Neutrophil (primary cell): ENCODE measurements around the gene CFAP157.

Experiments used
- H3K27ac ChIP-seq: fragments of 200-600 bp; sonication (generic); 2 replicates; pipeline ENCODE4 v1.5.1; 2016; ENCODE audit warnings: mild to moderate bottlenecking, moderate library complexity
- H3K27me3 ChIP-seq: fragments of 200-600 bp; sonication (generic); 2 replicates; pipeline ENCODE4 v1.6.0; 2016; ENCODE audit warnings: mild to moderate bottlenecking
- H3K36me3 ChIP-seq: fragments of 200-600 bp; sonication (generic); 2 replicates; pipeline ENCODE4 v1.5.1; 2017
- H3K4me1 ChIP-seq, 2 experiments: fragments of 200-600 bp in 1 of 2; sonication (generic) in 1 of 2; 1 replicate in 1 of 2; 2 replicates in 1 of 2; pipeline versions ENCODE4 v1.5.1 to v1.6.1; 2013 to 2016; ENCODE audit warnings: low read depth in 1 of 2, low read length in 1 of 2, mild to moderate bottlenecking in 1 of 2, moderate library complexity in 1 of 2; ENCODE audit not compliant: control insufficient read depth in 1 of 2, insufficient read depth in 1 of 2
- H3K4me3 ChIP-seq, 2 experiments: fragments of 200-600 bp in 1 of 2; sonication (generic) in 1 of 2; 1 replicate in 1 of 2; 2 replicates in 1 of 2; pipeline ENCODE4 v1.5.1; 2013 to 2016; ENCODE audit warnings: low read depth in 1 of 2, low read length in 1 of 2, mild to moderate bottlenecking in 1 of 2, moderate library complexity in 1 of 2
- H3K9me3 ChIP-seq: fragments of 200-600 bp; sonication (generic); 2 replicates; pipeline ENCODE4 v1.5.1; 2016
- TF ChIP-seq, protein P1 (sequence below): fragments of 200-600 bp; sonication (generic); IDR thresholded peaks from 2 replicates; pipeline ENCODE4 v1.5.1; 2016; ENCODE audit warnings: antibody characterized with exemption

Gene CFAP157

DNA sequence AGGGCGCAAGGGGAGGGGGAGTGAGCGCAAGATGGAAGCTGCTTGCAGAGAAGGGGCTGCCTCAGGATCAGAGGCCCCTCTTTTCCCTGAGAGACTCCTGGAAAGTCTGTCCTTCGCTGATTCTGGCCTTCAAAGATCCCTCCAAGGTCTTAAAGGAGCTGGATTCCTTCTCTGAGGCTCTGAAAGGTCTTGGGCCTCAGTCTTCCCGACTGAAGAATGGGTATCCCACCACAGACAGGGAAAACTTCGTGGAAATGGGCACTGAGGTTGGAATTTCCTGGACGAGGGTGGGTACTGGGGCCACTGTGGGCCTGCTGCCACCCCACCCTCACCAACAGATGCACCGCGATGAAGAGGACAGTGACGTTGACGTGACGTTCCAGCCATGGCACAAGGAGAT lies 5.6 kb downstream of the CFAP157 start:
- peaks cover 11 to 17% of the 10 kb centered on the region in 2 experiments for H3K4me1 ChIP-seq
- no peaks in the 10 kb centered on the region for H3K36me3 ChIP-seq
- H3K4me3 ChIP-seq = no peak overlapping the region
- TF ChIP-seq, protein P1, sequence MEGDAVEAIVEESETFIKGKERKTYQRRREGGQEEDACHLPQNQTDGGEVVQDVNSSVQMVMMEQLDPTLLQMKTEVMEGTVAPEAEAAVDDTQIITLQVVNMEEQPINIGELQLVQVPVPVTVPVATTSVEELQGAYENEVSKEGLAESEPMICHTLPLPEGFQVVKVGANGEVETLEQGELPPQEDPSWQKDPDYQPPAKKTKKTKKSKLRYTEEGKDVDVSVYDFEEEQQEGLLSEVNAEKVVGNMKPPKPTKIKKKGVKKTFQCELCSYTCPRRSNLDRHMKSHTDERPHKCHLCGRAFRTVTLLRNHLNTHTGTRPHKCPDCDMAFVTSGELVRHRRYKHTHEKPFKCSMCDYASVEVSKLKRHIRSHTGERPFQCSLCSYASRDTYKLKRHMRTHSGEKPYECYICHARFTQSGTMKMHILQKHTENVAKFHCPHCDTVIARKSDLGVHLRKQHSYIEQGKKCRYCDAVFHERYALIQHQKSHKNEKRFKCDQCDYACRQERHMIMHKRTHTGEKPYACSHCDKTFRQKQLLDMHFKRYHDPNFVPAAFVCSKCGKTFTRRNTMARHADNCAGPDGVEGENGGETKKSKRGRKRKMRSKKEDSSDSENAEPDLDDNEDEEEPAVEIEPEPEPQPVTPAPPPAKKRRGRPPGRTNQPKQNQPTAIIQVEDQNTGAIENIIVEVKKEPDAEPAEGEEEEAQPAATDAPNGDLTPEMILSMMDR = no peak
- peaks cover 22% of the 10 kb centered on the region for H3K27me3 ChIP-seq
- H3K9me3 ChIP-seq = no peaks in the 10 kb centered on the region
- no peak overlapping the region for H3K27ac ChIP-seq

DNA sequence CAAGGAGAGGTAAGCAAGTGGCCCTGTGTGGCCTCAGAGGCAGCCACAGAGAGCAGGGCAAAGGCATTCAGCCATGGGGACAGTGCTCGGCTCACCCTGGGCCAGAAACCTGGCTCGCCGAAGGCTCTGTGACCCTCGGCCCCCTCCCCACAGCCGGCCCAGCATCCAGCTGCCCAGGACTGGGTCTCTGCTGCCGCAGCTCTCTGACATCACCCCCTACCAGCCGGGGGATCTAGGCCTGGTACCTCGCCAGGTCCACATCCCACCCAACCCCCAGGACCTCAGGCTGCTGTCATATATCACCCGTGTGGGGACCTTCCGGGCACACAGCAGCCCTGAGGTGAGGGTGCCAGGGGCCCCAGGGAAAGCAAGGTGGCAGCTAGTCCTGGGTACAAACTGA lies 6.1 kb downstream of the CFAP157 start:
- no peaks in the 10 kb centered on the region for H3K9me3 ChIP-seq
- TF ChIP-seq, protein P1 = no peak
- no peak overlapping the region for H3K27ac ChIP-seq
- H3K4me3 ChIP-seq = no peak overlapping the region
- H3K4me1 ChIP-seq = peaks cover 11 to 17% of the 10 kb centered on the region in 2 experiments
- H3K27me3 ChIP-seq = peaks cover 22% of the 10 kb centered on the region
- H3K36me3 ChIP-seq = no peaks in the 10 kb centered on the region

DNA sequence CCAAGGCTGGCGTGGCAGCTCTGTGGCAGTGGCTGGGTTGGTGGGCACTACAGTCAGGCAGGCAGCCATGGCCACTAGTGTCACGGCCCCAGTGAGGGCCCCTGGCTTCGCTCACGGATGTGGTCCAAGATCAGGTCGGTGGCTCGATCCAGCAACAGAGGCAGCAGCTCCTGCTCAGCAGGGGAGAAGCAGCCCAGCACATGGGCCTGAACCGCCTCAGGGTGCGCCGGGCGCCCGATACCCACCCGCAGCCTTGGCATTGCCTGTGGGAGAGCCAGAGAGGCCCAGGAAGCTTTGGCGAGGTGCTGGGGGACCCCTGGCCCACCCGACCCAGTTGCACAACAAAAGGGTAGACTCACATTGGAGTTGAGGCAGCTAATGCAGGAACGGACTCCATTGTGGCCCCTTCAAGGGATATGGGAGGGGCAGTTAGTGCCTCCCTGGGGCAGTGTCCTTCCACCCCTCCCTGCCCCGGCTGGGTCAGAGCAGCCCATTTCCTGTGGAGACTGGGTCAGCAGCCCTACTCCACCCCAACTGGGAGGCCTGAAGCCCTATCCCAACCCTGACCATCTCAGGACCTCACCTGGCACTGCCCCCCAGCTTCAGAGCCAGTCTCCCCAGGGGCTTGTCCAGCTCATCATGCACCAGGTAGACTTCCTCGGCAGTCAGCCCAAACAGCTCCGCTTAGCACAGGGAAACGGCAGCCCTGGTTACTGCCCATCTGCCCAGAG lies 7.4 kb downstream of the CFAP157 start:
- Histone ChIP-seq H3K27me3 (peaks cover 22% of the 10 kb centered on the region), H3K4me1 (peaks cover 11 to 17% of the 10 kb centered on the region in 2 experiments), H3K36me3 (no peaks in the 10 kb centered on the region), H3K4me3 (peak overlapping the region in 1 of 2 experiments; percentile 92), H3K27ac (no peak overlapping the region), H3K9me3 (no peaks in the 10 kb centered on the region)
- TF ChIP-seq, protein P1 = no peak

DNA sequence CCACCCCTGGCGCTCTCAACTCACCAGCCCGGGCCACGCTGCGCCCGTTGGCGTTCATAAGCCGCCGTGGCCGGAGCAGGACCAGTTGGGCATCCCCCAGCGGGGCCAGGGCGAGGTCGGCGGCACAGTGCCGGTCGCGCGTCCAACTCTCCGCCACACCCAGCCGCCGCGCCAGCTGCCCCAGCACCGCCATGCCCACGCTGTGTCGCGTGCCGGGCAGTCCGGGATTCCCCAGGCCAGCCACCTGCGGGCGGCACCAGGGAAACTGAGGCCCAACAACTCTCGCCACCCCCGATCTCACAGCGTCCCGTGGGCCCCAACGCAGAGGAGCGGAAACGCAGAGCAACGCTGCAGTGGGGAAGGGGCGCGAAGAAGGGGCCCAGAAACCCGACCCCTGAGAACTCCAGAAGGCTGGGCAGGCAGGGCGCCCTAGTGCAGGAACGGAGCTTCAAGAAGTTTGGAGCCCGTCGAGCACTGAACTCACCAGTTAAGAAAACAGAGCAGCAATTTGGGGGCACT lies 8.2 kb downstream of the CFAP157 start:
- TF ChIP-seq, protein P1 = no peak
- peaks cover 22% of the 10 kb centered on the region for H3K27me3 ChIP-seq
- no peaks in the 10 kb centered on the region for H3K9me3 ChIP-seq
- no peaks in the 10 kb centered on the region for H3K36me3 ChIP-seq
- H3K27ac ChIP-seq = peak overlapping the region; percentile 80
- H3K4me3 ChIP-seq = peak overlapping the region; percentile 68 to 92
- peaks cover 11 to 17% of the 10 kb centered on the region in 2 experiments for H3K4me1 ChIP-seq

DNA sequence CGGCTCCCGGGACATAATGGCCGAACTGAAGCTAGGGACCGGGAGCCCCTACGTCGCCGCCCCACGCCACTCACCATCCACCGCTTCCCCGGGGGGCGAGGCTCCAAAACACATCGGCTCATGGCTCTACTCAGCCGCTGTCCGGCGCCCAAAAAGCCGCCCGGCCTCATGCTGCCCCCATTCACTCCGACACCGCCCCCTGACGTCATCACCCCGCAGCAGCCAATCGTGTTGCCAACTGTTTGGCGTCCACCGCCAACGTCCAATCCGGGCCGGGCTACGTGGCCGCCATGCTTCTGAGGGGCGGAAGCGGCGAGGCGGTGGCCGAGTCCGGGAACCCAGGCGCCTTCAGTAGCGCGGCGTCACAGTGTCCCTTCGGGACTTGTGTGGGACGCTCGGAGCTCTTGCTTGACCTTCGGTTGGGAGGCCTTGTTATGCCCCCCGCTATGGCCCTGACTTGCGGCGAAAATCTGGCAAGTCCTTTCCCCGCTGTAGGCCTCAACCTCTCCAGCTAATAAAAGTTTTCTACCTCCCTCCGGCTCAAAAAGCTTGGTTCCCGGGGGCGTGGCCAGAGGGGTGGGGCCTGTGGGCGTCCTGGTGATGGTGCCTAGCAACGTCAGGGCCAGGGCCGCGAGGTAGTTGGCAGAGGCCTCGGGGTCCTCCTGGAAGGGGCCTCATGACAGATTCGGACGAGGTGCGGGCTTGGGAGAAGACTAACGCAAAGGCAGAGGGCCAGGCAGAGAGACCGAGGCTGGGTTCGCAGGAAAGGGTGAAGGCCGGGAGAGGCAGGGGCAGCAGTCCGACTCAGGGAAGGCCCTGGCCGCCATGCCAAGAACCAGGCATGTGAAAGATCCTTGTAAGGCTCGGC lies 8.9 kb downstream of the CFAP157 start, which contains the start of the genes PTRH1 and TTC16:
TSS of gene PTRH1 (minus strand) at position 194 of the 868 bp plus-strand sequence. CDS start at position 170, 24 bp downstream.
TSS of gene TTC16 (plus strand) at position 610 of the 868 bp plus-strand sequence. CDS start at position 677, 67 bp downstream.
- Histone ChIP-seq H3K27me3 (peaks cover 18% of the 10 kb centered on the region), H3K27ac (peak within 1 kb of the TSS; percentile 80), H3K9me3 (no peaks in the 10 kb centered on the region), H3K36me3 (no peaks in the 10 kb centered on the region), H3K4me1 (peaks cover 11 to 17% of the 10 kb centered on the region in 2 experiments), H3K4me3 (peak within 1 kb of the TSS; percentile 68 to 92)
- TF ChIP-seq, protein P1 = no peak
